ENCODE data around the gene C1QTNF1.

The C1QTNF1 gene, protein sequence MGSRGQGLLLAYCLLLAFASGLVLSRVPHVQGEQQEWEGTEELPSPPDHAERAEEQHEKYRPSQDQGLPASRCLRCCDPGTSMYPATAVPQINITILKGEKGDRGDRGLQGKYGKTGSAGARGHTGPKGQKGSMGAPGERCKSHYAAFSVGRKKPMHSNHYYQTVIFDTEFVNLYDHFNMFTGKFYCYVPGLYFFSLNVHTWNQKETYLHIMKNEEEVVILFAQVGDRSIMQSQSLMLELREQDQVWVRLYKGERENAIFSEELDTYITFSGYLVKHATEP

DNA sequence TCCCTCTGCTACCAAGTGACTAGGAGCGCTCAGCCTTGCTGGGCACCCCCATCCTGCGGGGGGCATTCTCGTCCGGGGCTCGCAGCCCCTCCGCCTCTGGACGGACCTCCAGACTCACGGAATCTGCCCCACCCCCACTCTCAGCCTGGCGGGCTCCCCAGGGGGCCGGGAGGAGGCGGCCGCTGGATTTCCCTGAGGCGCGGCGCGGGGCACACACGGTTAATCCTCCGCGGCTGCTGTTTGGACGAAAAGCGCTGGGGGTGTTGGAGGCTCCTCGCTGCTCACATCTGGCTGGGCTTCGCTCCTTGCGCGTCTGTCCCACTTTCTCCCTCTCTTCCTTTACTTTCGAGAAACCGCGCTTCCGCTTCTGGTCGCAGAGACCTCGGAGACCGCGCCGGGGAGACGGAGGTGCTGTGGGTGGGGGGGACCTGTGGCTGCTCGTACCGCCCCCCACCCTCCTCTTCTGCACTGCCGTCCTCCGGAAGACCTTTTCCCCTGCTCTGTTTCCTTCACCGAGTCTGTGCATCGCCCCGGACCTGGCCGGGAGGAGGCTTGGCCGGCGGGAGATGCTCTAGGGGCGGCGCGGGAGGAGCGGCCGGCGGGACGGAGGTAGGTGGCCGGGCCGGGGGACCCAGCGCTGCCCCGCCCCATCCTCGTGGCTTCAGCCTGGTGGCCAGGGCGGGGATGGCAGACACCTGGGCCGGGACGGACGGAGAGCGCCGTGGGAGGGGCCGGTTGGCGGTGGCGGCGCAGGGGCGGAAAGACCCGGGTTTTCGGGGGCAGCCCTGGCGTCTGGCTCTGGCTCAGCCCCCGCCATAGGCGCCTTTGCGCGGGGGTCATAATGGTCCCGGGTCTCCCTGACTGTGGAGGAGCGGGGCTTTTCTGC lies at the start of gene C1QTNF1:
Gene C1QTNF1, plus strand, starts transcription at position 284 of the 886 bp plus-strand sequence. CDS start 19,800 bp downstream, outside the sequence.
- peak; percentile 91 for DNase-seq (ENCODE audit: low spot score)

DNA sequence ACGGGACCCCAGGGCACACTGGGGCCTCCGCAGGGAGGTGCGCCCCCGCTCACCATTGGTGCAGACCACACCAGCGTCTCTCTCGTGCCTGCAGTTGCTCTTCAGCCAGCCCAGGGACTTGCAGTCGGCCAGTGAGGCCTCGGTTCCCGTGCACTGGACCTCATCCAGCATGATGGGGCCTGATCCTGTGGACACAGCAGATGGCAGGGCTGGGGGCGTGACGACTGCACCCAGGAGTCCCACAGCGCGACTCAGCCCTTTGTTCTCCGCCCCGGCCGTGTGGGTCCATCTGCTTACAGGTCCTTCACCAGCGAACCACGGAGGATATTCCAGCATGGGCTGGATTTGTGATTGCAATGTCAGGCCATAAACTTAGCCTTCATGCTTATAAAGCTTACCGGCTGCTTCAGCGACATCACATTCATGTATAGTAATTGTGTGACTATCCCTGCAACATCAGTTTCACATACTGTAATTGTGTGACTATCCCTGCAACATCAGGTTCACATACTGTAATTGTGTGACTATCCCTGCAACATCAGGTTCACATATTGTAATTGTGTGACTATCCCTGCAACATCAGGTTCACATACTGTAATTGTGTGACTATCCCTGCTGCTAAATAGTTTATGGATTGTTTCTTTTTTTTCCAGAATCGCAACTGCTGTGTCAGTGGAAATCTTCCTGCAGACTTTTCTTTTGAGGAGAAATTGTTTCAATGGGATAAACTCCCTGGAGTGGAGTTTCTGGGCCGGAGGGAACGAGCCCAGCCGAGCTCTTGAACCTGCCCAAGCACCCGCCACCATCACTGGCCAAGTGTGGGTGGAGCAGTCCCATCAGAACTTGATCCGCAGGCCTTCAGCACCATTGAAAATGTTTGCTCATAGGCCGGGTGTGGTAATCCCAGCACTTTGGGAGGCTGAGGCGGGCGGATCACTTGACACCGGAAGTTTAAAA lies 49.1 kb upstream of the C1QTNF1 start:
- DNase-seq (ENCODE audit: low spot score), result peak; percentile 66

- DNase-seq (ENCODE audit: low spot score), result no peak
Observed at GRCh38 chr17:78976907-78977680, 46.9 kb upstream of the C1QTNF1 start.

DNA sequence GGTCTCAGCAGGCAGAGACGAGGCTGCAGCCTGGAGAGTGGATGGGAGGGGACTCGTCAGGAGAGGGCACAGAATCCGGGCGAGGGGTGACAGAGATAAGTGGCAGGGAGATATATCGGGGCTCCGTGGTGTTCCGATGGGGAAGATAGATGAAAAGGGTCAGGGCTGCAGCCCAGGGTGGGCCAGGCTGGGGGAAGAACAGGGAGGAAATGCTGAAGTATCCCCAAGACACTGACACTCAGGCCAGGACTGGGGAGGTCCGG lies 46.4 kb upstream of the C1QTNF1 start:
- no peak for DNase-seq (ENCODE audit: low spot score)

DNA sequence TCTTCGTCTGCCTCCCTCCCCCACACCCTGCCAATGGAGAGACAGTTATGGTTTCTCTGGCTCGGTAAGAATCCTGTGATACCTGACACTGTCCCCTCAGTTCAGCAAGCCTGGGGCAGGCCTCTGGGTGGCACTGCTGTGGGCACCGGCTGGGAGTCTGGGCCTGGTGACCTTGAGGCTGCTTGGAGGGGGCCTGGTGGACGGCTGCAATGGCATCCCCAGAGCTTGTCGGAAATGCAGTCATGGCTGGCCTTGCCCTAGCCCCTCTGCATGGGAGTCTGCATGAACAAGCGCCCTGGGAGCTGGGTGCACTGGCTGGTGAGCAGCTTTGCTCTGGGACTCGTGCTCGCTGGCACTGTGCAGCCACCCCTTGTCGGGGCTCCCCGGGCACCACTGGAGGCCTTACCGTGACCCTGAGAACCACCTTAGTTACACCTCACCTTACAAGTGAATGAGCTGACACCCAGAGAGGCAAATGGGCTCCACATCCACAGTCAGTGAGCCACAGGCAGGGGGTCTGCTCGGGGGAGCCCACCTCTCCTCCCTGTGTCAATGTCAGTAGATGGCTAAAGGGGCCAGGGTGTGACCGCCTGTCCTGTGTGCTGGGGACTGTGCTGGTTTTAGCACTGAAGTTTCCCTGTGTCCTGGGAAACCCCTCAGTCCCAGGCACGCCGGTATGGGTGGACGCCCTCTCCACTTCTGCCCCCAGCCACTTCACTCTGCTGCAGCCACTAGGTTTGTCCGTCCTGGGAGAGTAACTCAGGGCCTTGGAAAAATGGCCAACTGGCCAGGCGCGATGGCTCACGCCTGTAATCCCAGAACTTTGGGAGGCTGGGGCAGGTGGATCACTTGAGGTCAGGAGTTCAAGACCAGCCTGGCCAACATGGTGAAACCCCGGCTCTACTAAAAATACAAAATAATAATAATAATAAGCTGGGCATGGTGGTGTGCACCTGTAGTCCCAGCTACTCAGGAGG lies 45.7 kb upstream of the C1QTNF1 start:
- no peak for DNase-seq (ENCODE audit: low spot score)

- peak; percentile 79 for DNase-seq (ENCODE audit: low spot score)
Observed at GRCh38 chr17:78979780-78980623, 44.0 kb upstream of the C1QTNF1 start, which contains the start of gene LGALS3BP. Gene LGALS3BP, minus strand, starts transcription at chr17:78979923. Its CDS starts 2,732 bp downstream, at chr17:78977191.

DNA sequence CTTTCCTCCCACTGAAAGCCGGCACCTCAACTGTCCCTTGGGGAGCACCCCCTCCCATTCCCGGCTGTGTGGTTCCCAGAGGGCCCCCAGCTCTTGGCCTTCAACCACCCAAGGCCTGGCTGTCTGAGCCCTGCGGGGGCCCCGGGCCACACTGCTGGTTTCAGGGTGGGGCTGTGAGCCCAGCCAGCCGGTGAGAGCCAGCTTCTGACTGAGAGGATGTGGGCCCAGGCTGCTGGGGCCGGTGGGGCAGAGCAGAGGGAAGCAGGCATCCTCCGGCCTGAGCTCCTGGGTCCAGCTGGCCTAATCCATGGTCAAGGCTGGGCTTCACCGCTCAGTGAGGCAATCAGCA lies 43.4 kb upstream of the C1QTNF1 start:
- DNase-seq (ENCODE audit: low spot score), result no peak

DNA sequence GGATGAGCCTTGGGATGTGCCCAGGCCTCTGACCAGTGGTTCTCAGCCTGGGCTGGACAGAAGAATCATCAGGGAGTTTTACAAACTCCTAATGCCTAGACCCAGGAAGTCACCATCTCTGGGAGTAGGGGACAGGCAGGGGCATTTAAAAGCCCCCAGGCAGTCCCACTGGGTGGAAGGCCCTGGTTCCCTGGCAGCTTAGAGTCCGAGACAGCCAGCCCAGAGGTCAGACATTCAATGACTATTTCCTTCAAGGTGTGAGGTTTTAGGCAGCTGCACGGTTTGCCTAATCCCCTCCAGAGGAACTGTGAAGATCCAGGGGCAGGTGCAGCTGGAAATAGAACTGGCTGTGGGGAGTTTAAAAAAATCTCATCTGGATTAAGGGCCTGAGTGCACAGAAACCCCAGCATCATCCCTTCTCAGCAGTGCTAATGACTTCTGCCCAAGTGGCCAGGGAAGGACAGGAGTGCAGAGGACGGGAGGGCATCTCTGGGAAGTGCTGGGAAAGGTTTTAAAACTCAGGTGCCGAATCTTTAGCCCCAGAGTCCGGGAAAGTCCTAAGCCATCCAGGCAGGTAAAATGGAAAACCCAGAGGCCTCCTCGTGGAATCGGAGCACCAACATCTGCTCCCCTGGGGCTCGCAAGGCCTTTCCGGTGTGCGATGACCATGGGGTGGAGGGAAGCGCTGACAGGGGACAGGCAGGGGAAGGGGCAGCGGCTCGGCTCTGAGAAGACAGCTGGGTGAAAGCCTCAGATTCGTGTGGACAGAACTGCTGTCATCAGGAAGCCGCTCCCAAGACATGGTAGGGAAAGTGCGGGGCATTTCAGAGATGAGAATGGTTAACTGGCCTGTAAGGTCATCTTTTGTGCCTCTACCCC lies 42.7 kb upstream of the C1QTNF1 start:
- no peak for DNase-seq (ENCODE audit: low spot score)

DNA sequence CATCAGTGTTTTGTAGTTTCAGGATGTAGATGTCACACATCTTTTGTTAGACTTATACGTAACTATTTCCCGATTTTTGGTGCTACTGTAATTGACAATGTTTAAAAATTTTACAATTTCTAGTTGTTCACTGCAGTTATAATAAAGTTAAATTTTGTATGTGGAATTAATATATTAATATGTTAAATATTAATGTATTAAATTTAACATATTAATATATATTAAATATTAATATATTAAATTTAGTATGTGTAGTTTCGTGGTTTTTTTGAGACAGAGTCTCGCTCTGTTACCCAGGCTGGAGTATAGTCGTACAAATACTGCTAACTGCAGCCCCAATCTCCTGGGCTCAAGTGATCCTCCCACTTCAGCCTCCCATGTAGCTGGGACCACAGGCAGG lies 38.6 kb upstream of the C1QTNF1 start:
- no peak for DNase-seq (ENCODE audit: low spot score)

GRCh38 chr17:78986048-78986648 lies 37.8 kb upstream of the C1QTNF1 start:
- no peak for DNase-seq (ENCODE audit: low spot score)

- no peak for DNase-seq (ENCODE audit: low spot score)
Observed at GRCh38 chr17:78986649-78987328, 37.2 kb upstream of the C1QTNF1 start.

DNA sequence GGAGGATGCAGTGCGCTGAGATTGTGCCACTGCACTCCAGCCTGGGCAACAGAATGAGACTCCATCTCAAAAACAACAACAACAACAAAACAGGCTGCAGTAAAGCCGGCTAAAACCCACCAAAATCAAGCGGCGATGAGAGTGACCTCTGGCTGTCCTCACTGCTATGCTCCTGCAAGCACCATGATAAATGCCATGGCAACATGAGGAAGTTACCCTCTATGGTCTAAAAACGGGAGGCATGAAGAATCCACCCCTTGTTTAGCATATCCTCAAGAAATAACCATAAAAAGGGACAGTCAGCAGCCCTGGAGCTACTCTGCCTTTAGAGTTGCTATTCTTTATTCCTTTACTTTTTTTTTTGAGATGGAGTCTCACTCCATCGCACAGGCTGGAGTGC lies 35.8 kb upstream of the C1QTNF1 start:
- DNase-seq (ENCODE audit: low spot score), result no peak

GRCh38 chr17:78990349-78991016 lies 33.5 kb upstream of the C1QTNF1 start:
- peak; percentile 5 for DNase-seq (ENCODE audit: low spot score)

GRCh38 chr17:78991017-78991738 lies 32.8 kb upstream of the C1QTNF1 start:
- peak; percentile 2 for DNase-seq (ENCODE audit: low spot score)

GRCh38 chr17:78991906-78992532 lies 31.9 kb upstream of the C1QTNF1 start:
- peak; percentile 4 for DNase-seq (ENCODE audit: low spot score)
